Measurements from ENCODE around the gene PARD6A.

- TF ChIP-seq CTCF (conservative IDR thresholded peaks at IDR 0.05) (no peak), ZFX (IDR thresholded peaks at IDR 0.05) (no peak)
Measured at GRCh38 chr16:67675999-67676398, 15.2 kb downstream of the PARD6A start.

Measured in C4-2B (cell line).